Calu3 (cell line): ENCODE measurements around the gene RNF41. TPM values are rescaled to one million over a fixed set of nuclear protein-coding genes. Genes with fewer than 3 reads are reported as not detected.

Experiments
- BruUV-seq: library from RNA; stranded (reverse); fragments of 400-500 nt; replicated peaks from 2 replicates; lab custom pipeline; 2021; lab: Mats Ljungman, UMichigan
- CTCF ChIA-PET: fragments of 300-600 bp; sonication (Branson Sonifier 250); formaldehyde crosslinking; loops from one replicate; lab custom pipeline; 2022; ENCODE audit warnings: antibody characterized with exemption; lab: Charles Lee
- DNase-seq: peaks from one replicate; pipeline ENCODE4 v3.0.0; 2022
- H3K27ac Mint-ChIP-seq: one replicate; pipeline ENCODE4 v1.8.0; 2022; ENCODE audit warnings: mixed read lengths; ENCODE audit not compliant: unreplicated experiment
- H3K27me3 Mint-ChIP-seq: one replicate; pipeline ENCODE4 v1.8.0; 2022; ENCODE audit warnings: mixed read lengths; ENCODE audit not compliant: unreplicated experiment
- H3K36me3 Mint-ChIP-seq: one replicate; pipeline ENCODE4 v1.8.0; 2022; ENCODE audit warnings: mild to moderate bottlenecking, moderate library complexity, mixed read lengths; ENCODE audit not compliant: insufficient read depth, unreplicated experiment
- H3K4me1 Mint-ChIP-seq: one replicate; pipeline ENCODE4 v1.8.0; 2022; ENCODE audit warnings: mild to moderate bottlenecking, low read depth, mixed read lengths; ENCODE audit not compliant: unreplicated experiment
- H3K4me3 Mint-ChIP-seq: one replicate; pipeline ENCODE4 v1.8.0; 2022; ENCODE audit warnings: mild to moderate bottlenecking, low read depth, moderate library complexity, mixed read lengths; ENCODE audit not compliant: unreplicated experiment
- H3K9me3 Mint-ChIP-seq: one replicate; pipeline ENCODE4 v1.8.0; 2022; ENCODE audit warnings: low read depth, mixed read lengths; ENCODE audit not compliant: unreplicated experiment
- CTCF ChIP-seq: fragments of 200-600 bp; IDR thresholded peaks from one replicate; pipeline ENCODE4 v1.8.0; 2022; ENCODE audit warnings: antibody characterized with exemption; ENCODE audit not compliant: unreplicated experiment
- intact Hi-C: fragments of 100-400 bp; cut with micrococcal nuclease; formaldehyde crosslinking; loops from one replicate; pipeline ENCODE4 v1.10.0; 2022; ENCODE audit not compliant: unreplicated experiment
- total RNA-seq: library from RNA; stranded (reverse); gene quantifications from 2 replicates; pipeline ENCODE4 v1.2.3, GENCODE V29; 2022

RNF41 gene
- total RNA-seq, 1 experiment from 2014 or later = 42.6 TPM

- H3K4me3 Mint-ChIP-seq = no peak overlapping the region
- no peaks in the 10 kb centered on the region for H3K27me3 Mint-ChIP-seq
- DNase-seq = no peak
- peaks cover 9% of the 10 kb centered on the region for H3K4me1 Mint-ChIP-seq
- intact Hi-C loops = no loop called here
- CTCF ChIA-PET = no interaction called here
- no TSS peak for BruUV-seq
- no peak for TF ChIP-seq CTCF
- H3K9me3 Mint-ChIP-seq = no peaks in the 10 kb centered on the region
- H3K36me3 Mint-ChIP-seq = peaks cover 42% of the 10 kb centered on the region
- no peak overlapping the region for H3K27ac Mint-ChIP-seq
Observed at GRCh38 chr12:56212361-56212760, 9.4 kb downstream of the RNF41 start.

GRCh38 chr12:56208006-56208405 lies 13.7 kb downstream of the RNF41 start:
- no peaks in the 10 kb centered on the region for H3K9me3 Mint-ChIP-seq
- intact Hi-C loops = no loop called here
- peaks cover 39% of the 10 kb centered on the region for H3K36me3 Mint-ChIP-seq
- TF ChIP-seq CTCF = no peak
- H3K4me1 Mint-ChIP-seq = no peaks in the 10 kb centered on the region
- H3K27me3 Mint-ChIP-seq = no peaks in the 10 kb centered on the region
- H3K27ac Mint-ChIP-seq = no peak overlapping the region
- CTCF ChIA-PET = interaction anchor here (4.2 kb wide), 1 partner anchor 14 kb away, joined by 28 read pairs; the partner anchor contains the start of gene RNF41
- DNase-seq = no peak
- H3K4me3 Mint-ChIP-seq = no peak overlapping the region
- BruUV-seq = no TSS peak

GRCh38 chr12:56206452-56207166 lies 15.1 kb downstream of the RNF41 start:
- no peaks in the 10 kb centered on the region for H3K4me1 Mint-ChIP-seq
- H3K4me3 Mint-ChIP-seq = no peak overlapping the region
- H3K36me3 Mint-ChIP-seq = peaks cover 30% of the 10 kb centered on the region
- no peaks in the 10 kb centered on the region for H3K9me3 Mint-ChIP-seq
- TF ChIP-seq CTCF = peak; percentile 62
- no peak overlapping the region for H3K27ac Mint-ChIP-seq
- no peaks in the 10 kb centered on the region for H3K27me3 Mint-ChIP-seq
- no TSS peak for BruUV-seq
- intact Hi-C loops = no loop called here
- CTCF ChIA-PET = interaction anchor here (0.8 to 4.2 kb wide), 4 partner anchors 10 to 257 kb away, joined by 4 to 28 read pairs (median 8); partner anchors contain the start of genes RNF41 and SMARCC2
- DNase-seq = peak; percentile 58

- Mint-ChIP-seq H3K4me3 (no peak overlapping the region), H3K27ac (no peak overlapping the region), H3K27me3 (no peaks in the 10 kb centered on the region), H3K4me1 (no peaks in the 10 kb centered on the region), H3K9me3 (no peaks in the 10 kb centered on the region), H3K36me3 (peaks cover 30% of the 10 kb centered on the region)
- DNase-seq = no peak
- CTCF ChIA-PET = interaction anchor here (0.6 to 4.2 kb wide), 3 partner anchors 17 to 1019 kb away, joined by 3 to 28 read pairs (median 3); partner anchors contain the start of gene RNF41
- no TSS peak for BruUV-seq
- no peak for TF ChIP-seq CTCF
- intact Hi-C loops = no loop called here
Observed at GRCh38 chr12:56205445-56205844, 16.3 kb downstream of the RNF41 start.
